SU-DHL-6 (cell line): ENCODE measurements around the gene GRAP2.

Source experiments
- CTCF ChIP-seq: fragments of 200-600 bp; sonication (generic); IDR thresholded peaks from one replicate; pipeline ENCODE4 v1.5.1; 2017; ENCODE audit warnings: antibody characterized with exemption, mild to moderate bottlenecking, low read length, moderate library complexity; ENCODE audit not compliant: insufficient read depth, poor library complexity, severe bottlenecking
- EZH2phosphoT487 ChIP-seq: fragments of 200-600 bp; sonication (generic), shearing (Covaris generic); conservative IDR thresholded peaks from 2 replicates; pipeline ENCODE4 v1.6.1; 2018; ENCODE audit warnings: mild to moderate bottlenecking, antibody characterized with exemption, low read length, moderate library complexity, mixed read lengths

GRCh38 chr22:39925273-39925672, 24.4 kb downstream of the GRAP2 start:
- no peak for TF ChIP-seq CTCF
- TF ChIP-seq EZH2phosphoT487 = no peak
